ENCODE data around the gene GLRA2.
"Not testable (repeated sequence)": the region's sequence is repeated elsewhere in the genome, so short reads cannot be mapped to it uniquely, and the experiment has no call there.

The GLRA2 gene

DNA sequence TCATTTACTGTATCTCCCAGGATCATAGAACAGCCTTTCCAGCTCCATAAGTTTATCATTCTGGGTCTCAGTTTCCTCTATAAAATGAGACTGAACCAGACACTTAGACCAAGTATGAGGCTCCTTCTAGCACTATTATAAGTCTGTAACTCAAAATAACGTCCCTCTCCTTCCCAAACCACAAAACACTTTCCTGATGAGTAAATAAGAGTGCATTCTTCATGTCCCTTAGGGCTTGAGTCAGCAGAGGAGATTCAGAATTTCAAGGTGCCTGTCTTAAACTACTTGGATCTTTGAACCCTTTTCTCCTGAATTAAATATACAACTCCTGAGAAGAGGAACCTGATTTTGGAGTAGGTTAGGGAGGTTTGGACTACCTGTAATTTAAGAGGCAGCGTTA is 62.6 kb downstream of the GLRA2 start:
- DNase-seq (ENCODE audit: low spot score): no peak

GRCh38 chrX:14594521-14594920 is 65.2 kb downstream of the GLRA2 start:
- no peak for DNase-seq (ENCODE audit: low spot score)

- DNase-seq (ENCODE audit: low spot score): no peak
Observed at GRCh38 chrX:14598330-14598729, 69.0 kb downstream of the GLRA2 start.

GRCh38 chrX:14607446-14607985 is 78.2 kb downstream of the GLRA2 start:
- no peak for DNase-seq (ENCODE audit: low spot score)

DNA sequence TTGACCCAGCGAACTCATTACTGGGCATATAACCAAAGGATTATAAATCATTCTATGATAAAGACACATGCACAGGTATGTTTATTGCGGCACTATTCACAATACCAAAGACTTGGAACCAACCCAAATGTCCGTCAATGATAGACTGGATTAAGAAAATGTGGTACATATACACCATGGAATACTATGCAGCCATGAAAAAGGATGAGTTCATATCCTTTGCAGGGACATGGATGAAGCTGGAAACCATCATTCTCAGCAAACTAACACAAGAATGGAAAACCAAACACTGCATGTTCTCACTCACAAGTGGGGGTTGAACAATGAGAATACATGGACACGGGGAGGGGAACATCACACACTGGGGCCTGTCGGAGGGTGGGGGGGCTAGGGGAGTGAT is 83.1 kb downstream of the GLRA2 start:
- DNase-seq (ENCODE audit: low spot score): not testable (repeated sequence)

GRCh38 chrX:14616301-14616700 is 87.0 kb downstream of the GLRA2 start:
- DNase-seq (ENCODE audit: low spot score): no peak

DNA sequence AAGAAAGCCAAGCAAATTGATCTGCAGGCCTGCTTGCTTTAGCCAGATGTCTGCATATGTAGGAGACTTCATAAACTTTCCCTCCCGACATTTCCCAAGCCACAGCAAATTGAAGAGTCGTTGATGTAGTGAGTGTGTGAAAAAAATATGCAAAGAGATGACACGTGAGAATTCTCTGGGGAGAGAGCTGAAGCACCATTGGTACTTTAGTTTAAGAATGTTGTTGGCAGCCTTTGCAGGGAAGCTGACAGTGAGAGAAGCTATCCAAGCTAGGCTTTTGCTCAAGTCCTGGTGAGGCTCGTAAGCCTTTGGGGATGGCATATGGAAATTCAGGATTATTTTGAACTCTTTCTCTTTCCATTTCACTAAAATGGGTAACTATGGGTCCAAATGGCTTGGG is 87.5 kb downstream of the GLRA2 start:
- no peak for DNase-seq (ENCODE audit: low spot score)

DNA sequence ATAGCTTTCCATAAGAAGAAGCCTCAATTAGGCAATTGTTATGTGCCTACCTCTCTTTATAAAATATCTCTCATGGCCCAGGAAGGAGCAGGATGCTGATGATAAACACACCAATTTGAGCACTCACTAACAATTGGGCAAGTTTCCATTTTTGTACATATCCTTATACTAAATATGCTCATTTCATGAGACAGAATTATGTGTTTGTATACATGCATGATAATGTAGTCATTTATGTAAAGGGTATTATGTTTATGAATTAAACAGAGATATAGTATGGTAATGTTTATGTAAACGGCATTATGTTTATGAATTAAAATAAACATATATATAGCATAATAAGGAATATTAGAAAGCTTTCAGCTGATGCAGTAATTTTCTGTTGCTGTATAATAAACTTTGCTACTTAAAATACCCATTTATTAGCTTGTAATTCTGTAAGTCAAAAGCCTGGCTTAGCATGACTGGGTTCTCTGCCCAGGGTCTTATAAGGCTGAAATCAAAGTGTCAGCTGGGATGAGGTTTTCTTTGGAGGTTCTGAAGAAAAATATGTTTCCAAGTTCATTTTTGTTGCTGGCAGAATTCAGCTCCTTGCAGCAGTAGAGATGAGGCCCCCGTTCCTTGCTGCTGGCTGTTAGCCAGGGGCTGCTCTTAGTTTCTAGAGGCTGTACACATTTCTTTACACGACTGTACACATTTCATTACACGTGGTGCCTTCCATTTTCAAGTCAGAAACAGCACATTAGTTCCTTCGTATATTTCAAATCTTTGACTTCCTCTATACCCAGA is 89.0 kb downstream of the GLRA2 start:
- DNase-seq (ENCODE audit: low spot score): no peak

- DNase-seq (ENCODE audit: low spot score): no peak
Observed at GRCh38 chrX:14630733-14631132, 101.4 kb downstream of the GLRA2 start.

DNA sequence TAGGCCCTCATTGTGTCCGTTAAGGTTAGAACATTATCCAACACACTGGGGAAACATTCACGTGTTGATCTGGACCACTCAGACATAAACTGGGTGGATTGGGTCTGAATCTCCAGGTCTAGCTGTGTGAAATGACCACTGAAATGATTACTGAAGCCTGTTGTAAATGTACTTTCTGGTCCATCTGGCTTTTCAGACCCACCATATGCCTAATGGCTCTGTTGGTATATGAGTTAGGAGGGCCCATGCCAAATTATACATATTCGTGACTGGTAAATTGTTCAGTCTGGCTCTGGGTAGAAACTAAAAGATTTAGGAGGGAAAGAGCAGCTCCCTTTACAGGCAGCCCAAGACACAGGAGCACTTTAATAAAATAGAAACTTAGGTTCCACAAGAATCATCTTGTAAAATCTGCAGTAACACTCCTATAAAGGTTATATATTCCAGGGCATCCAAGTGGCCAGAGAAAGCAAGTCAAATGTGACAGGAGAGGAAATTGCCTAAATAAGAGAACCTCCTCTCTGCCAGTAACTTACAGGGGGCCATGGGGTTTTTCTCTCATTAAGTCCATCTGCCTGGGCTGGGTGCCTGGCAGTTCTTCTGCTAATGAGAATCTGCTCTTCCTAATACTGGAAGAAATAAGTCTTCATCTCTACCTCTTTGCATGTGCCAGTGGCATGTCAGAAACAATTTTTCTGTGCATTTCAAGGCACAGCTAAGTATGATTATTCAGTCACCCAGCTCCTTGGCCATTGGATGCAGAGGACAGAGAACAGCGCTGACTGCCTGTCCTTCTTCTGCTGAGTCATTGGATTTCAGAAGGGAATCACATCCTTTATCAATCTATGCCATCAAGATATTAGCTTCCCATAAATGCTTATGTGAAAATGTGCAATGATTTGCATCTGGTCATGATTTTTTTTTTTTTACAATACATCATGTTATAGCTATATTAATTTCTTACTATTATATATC is 112.6 kb downstream of the GLRA2 start:
- no peak for DNase-seq (ENCODE audit: low spot score)

DNA sequence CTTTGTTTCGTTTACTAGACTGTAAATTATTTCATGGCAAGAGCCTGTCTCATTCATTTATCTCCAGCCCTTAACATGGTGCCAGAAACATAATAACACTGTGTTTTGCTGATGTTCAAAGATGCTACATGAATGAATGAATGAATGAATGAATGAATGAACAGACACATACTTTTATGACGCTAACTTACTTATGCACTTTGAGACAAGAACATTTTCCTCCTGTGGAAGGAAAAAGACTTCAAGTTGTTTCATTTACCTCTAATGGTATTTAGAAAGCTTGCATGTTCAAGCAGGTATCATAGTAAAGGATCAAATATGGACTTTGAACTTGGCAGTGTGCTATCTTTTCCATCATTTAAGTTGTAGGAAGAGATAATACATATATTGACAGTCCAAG is 131.6 kb downstream of the GLRA2 start:
- no peak for DNase-seq (ENCODE audit: low spot score)

DNA sequence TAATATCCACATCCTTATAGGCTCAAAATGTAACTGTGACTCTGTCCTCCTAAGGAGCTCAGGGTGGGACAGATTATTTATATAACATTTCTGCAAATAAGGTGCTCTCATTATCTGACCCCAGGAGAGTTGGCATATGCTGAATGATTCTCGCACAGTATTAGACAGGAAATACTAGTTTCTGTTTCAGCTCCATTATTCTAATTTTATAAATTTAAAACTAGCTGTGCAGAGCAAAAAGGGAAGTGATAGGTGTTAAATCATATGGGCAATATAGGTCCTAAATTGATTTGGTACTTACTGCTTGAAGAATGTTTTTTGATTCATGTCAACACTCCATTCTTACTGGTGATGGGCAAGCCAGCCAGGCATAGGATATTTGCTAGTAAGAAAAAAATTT is 141.5 kb downstream of the GLRA2 start:
- no peak for DNase-seq (ENCODE audit: low spot score)

DNA sequence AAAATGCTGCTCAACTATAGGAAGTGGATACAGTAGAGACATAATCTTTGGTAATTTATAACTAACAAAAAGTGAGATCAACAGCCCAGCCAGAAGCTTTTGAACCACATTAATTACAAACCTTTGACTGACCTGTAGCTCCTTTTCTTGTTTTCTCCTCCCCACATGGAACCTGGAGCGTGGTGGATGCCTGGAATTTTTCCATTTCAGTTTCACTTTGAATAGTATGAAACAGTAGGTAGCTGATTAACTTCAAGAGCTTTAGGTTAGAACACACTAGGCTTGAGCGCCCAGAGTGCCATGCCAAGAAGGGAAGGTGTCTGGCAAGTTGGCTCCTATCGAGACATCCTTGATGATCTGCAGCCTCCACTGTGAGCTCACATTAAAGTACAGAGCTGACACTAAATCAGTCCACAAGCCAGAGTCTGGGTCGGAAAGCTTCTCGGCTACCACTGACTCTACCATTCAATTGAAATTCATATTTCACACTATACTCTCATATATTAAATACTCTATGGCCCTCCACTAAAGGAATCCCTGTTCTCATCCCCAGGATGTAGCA is 143.4 kb downstream of the GLRA2 start:
- DNase-seq (ENCODE audit: low spot score): no peak

DNA sequence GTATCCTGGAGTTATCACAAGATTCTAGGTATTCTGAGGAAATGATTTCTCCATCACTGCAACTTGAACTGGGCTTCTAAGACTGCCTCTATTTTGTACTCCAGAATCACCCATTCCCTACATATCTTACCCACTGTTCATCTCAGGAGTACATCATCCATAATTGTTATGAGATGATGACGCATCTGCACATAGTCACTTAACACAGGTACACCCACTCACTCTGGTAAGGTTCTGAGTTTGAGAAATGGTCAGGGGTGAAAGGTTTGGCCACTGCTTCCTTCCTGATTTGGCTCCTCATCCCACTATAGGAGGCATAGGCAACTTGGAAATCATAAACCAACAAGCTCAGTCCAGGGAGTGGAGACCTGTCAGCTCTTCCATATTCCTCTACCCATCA is 143.9 kb downstream of the GLRA2 start:
- DNase-seq (ENCODE audit: low spot score): no peak

DNA sequence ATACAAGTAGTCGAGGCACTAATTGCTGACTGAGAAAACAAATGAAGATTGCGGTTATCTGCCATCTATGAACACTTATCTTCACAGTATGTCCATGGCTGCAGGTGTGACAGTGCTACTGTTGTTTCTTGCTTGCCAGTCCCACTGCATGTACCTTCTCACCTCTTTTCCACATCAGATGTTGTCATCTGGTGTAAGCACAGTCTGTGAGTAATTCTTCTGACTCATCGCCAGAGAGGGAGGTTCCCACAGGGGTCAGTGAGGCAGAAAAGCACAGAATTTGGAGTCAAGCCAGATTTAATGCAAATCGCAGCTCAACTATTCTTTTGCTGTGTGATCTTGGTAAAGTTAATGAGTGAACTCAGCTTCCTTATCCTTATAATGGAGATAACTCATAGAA is 144.4 kb downstream of the GLRA2 start:
- DNase-seq (ENCODE audit: low spot score): peak; percentile 59

DNA sequence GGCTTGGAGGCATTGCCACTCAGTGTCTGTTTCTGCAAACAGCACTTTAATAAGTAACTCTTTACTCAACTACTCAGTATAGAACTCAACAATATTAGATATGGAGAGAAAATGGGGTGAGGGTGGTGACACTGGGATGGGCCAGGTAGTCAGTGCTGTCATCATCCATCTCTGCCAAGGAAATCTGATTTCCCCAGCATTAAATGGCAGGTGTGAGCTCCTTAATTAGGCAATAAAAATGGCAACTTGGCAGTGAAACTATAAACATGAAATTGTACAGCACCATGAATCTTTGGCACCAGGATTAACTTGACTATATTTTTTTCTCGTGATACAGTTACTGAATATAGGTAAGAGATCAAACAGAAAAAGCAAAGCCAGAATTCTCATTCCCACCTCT is 146.2 kb downstream of the GLRA2 start:
- DNase-seq (ENCODE audit: low spot score): no peak

GRCh38 chrX:14676431-14676830 is 147.1 kb downstream of the GLRA2 start:
- DNase-seq (ENCODE audit: low spot score): no peak

DNA sequence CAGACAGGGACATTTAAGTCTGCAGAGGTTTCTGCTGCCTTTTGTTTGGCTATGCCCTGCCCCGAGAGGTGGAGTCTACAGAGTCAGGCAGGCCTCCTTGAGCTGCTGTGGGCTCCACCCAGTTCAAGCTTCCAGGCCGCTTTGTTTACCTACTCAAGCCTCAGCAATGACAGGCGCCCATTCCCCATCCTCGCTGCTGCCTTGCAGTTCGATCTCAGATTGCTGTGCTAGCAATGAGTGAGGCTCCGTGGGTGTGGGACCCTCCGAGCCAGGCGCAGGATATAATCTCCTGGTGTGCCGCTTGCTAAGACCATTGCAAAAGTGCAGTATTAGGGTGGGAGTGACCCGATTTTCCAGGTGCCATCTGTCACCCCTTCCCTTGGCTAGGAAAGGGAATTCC is 159.0 kb downstream of the GLRA2 start:
- not testable (repeated sequence) for DNase-seq (ENCODE audit: low spot score)

DNA sequence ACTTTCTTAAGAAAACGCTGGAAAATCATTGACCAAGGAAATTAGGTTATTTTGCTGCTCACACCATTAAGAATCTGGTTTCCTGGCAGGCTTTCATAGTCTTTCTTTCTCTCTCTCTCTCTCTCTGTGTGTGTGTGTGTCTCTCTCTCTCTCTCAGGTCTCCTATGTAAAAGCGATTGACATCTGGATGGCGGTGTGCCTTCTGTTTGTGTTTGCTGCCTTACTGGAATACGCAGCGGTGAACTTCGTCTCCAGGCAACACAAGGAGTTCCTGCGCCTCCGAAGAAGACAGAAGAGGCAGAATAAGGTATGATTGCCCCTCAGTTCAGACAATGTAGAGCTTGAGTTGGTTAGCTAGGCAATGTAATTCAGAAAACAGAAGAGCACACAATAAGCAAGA is 161.2 kb downstream of the GLRA2 start:
- no peak for DNase-seq (ENCODE audit: low spot score)

- no peak for DNase-seq (ENCODE audit: low spot score)
Observed at GRCh38 chrX:14694611-14695010, 165.3 kb downstream of the GLRA2 start.

DNA sequence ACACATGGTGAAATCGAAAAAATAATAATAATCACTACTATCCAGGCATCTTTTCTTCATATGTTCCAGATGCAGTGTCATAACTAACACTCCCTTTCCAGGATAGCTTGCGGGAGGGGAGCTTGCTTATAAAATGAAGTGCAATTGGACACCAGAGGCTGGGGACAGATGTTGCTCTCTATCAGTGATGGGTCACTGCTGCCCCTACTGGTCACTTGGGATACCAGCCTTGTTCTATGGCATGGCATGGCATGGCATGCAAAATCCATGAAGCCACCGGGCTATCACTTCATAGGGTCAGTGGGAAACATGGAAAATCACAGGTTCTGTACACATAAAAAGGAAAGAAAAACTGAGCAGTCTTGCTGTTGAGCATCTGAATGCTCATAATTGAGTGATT is 168.1 kb downstream of the GLRA2 start:
- DNase-seq (ENCODE audit: low spot score): peak; percentile 17

DNA sequence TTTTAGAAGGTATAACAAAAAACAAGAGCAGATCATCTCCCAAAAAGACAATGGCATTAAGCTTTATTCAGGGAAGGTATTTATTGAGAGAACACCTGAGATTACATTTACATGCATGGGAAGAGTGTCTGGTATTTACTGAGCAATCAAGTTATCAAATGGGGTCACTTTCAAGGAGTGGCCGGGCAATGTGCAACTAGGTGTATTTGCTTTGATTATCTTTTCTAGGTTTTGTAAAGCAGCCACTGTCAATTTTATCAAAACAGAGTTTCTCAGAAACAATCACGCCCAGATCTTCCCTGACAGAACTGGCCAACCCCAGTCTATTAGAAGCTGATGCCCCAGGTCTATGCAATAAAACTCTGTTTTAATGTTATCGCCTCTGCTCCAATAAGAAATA is 169.5 kb downstream of the GLRA2 start:
- DNase-seq (ENCODE audit: low spot score): no peak

- no peak for DNase-seq (ENCODE audit: low spot score)
Observed at GRCh38 chrX:14700982-14701381, 171.6 kb downstream of the GLRA2 start.
